ENCODE results near the gene CABLES1.

The CABLES1 gene

GRCh38 chr18:23165271-23166068, 30.2 kb downstream of the CABLES1 start:
- DNase-seq (ENCODE audit: low spot score) = no peak

- peak; percentile 59 for DNase-seq (ENCODE audit: low spot score)
Observed at GRCh38 chr18:23166891-23167541, 31.7 kb downstream of the CABLES1 start.

GRCh38 chr18:23169673-23170044, 34.4 kb downstream of the CABLES1 start:
- no peak for DNase-seq (ENCODE audit: low spot score)

GRCh38 chr18:23170137-23170536, 34.9 kb downstream of the CABLES1 start:
- DNase-seq (ENCODE audit: low spot score) = no peak

- DNase-seq (ENCODE audit: low spot score) = no peak
Observed at GRCh38 chr18:23171581-23172156, 36.4 kb downstream of the CABLES1 start.

- DNase-seq (ENCODE audit: low spot score) = no peak
Observed at GRCh38 chr18:23172591-23173380, 37.5 kb downstream of the CABLES1 start.

GRCh38 chr18:23173912-23174311, 38.6 kb downstream of the CABLES1 start:
- DNase-seq (ENCODE audit: low spot score) = no peak

- DNase-seq (ENCODE audit: low spot score) = no peak
Observed at GRCh38 chr18:23176701-23177432, 41.6 kb downstream of the CABLES1 start.

GRCh38 chr18:23177433-23178072, 42.3 kb downstream of the CABLES1 start:
- no peak for DNase-seq (ENCODE audit: low spot score)

GRCh38 chr18:23178201-23178600, 42.9 kb downstream of the CABLES1 start:
- no peak for DNase-seq (ENCODE audit: low spot score)

GRCh38 chr18:23178661-23179081, 43.4 kb downstream of the CABLES1 start:
- no peak for DNase-seq (ENCODE audit: low spot score)

- no peak for DNase-seq (ENCODE audit: low spot score)
Observed at GRCh38 chr18:23179416-23179815, 44.1 kb downstream of the CABLES1 start.

GRCh38 chr18:23181547-23181946, 46.3 kb downstream of the CABLES1 start:
- DNase-seq (ENCODE audit: low spot score) = no peak

- no peak for DNase-seq (ENCODE audit: low spot score)
Observed at GRCh38 chr18:23182606-23183005, 47.3 kb downstream of the CABLES1 start.

- peak; percentile 76 for DNase-seq (ENCODE audit: low spot score)
Observed at GRCh38 chr18:23183411-23184150, 48.3 kb downstream of the CABLES1 start.

- DNase-seq (ENCODE audit: low spot score) = no peak
Observed at GRCh38 chr18:23186781-23187180, 51.5 kb downstream of the CABLES1 start.

GRCh38 chr18:23188068-23188760, 52.9 kb downstream of the CABLES1 start:
- DNase-seq (ENCODE audit: low spot score) = no peak

GRCh38 chr18:23189099-23189498, 53.8 kb downstream of the CABLES1 start:
- no peak for DNase-seq (ENCODE audit: low spot score)

- DNase-seq (ENCODE audit: low spot score) = no peak
Observed at GRCh38 chr18:23189768-23190661, 54.7 kb downstream of the CABLES1 start.

All from GM03348 (cell line).